Limb (tissue), 2 donors: ENCODE results near the gene PNMA8A.

Experiments used
- DNase-seq, 2 donors: peaks; one replicate each; pipeline ENCODE4 v3.0.0-alpha.2; 2016; ENCODE audit errors: extremely low spot score in 2 of 2

The PNMA8A gene

DNA sequence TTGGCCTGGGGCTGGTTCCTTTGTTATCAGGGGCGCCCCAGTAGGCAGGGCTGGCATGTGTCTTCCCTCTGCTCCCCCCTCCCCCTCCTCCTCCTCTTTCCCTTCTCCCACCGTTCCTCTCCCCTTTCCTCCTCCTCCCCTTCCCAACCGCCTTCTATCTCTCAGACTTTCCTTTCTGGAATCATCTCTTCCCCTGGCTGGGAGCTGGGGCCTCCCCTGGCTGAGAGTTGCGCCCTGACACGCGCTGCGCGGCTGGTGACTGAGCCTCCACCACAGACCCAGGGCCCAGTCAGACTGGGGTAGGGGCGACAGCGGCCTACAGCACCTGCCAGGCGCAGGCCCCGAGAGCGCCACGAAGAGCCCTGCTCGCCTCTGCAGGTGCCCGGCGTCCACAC lies 21.5 kb upstream of the PNMA8A start:
- DNase-seq = no peak

DNA sequence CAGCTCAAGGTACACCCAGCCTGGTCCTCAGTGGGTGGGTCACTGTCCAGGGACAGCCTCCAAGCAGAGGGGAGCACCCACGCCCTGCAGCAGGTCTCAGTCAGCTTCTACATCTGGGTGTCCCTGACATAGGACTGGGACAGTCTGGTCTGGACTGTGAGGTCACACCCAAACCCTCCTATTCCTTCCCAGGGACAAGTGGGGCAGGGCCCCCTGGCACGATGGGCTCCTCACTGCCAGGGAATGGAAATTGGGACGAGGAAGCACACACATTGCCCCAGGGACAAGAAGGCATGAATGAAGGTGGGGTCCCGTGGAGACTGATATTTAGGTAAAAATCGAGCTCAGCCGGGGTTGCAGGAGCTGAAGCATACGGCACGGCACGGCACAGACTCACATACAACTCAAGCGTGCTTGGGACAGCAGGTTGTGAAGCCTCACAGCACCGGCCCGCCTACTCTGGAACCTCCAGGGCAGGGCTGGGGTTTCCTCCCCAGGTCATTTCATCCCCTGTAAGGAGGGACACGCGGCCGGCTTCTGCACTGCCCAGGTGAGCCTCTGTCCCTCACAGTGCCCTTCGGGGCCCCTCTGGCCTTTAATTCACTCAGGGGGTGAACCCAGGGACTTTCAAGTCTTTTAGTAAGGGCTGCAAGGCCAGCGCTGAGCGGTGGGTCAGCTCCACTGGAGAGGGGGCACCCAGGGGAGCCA lies 20.8 kb upstream of the PNMA8A start:
- DNase-seq = no peak

DNA sequence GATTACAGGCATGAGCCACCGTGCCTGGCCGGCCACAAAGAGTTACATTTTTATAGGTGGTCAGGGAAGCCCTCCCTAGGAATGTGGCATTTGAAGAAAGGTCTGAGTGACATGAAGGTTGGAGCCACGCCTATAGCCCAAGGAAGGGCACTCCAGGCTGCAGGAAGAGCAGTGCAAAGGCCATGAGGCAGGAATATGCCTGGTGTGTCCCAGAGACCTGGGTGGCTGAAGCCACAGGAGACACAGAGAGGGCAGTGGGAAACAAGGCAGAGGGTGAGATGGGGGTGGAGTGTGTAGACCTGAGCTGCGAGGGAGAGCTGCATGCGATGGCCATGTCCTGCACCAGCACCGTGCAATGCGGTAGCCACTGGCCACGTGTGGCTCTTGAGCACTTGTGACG lies 19.4 kb upstream of the PNMA8A start:
- DNase-seq = no peak

DNA sequence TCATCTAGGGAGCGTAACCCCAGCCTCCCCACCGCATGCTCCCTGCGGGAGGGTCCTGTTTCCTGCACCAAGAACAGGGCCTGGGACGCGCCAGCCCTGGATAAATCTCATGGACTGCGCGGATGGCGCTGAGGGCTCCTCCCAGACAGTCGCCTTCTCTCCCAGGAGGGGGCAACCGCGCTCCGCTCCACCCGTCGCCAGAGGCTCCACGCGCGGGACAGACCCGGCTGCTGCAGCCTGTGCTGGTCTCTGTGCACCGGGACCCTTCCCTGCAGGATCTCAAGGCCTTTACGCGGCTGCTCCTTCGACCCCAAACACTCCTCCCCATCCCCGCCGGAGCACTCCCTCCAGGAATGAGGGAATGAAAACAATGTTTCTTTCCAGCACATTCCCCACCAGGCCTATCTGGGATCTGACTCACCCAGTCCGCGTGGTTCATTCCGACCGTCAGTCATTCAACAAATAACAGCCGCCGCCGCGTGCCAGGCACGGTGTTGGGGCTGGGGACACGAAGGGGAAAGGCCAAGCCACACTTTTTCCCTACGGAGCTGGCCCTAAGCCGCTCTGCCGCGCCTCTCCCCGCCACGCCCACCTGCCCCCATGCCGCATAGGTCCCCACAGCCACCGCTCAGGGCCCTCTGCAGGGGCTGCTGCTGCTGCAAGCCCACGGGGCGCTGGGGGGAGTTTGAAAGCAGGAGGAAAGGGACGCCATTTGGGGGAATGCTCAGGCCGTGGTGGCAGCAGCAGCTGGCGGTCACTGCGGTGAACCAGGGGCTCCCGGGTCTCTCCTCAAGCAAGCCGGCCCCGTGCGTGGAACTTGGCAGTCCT lies 18.3 kb upstream of the PNMA8A start:
- DNase-seq = no peak

DNA sequence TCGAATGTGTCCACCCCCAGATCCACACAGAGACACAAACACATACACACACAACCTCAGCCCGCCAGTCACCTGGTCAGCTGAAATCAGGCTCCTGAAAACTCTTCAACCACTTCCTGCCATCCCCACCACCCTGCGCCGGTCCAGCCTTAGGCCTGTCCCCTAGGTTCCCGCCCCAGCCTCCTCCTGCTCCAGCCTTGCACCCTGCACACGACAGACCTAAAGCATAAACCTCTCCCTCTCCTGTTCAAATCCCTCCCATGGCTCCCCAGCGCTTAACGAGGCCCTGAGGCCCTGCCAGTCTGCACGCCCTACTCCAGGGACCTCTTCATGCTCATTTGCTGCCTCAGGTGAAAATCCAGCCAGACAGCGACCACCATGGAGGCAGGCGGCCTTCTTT lies 17.2 kb upstream of the PNMA8A start:
- no peak for DNase-seq

DNA sequence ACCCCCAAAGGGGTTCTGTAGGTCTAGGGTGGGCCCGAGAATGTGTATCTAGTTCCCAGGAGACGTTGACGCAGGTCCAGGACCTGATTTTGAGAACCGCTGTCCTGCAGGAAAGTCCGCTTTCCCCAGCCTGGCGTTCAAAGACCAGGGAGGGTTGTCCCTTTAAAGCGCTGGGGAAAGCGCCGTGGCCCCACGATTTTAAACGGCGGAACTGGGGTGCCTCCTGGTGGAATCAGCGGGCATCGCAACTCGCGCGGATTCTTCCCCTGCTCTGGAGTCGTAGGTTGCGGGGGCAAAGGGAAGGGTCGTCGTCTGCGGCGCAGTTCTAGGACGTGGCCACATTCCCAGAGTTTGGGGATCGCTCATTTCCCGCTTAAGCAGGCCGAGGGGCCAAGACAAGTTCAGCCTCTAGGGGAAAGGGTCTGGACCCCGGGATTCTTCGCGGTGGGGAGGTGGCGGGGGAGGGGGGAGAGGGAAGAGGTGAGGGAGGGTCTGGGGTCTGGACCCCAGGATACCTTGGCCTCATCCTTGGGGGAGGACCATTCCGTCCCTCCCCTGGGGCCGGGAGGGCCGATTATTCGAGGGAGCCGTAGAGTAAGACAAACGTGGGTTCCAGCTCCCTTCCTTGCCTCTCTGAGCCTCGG lies 16.6 kb upstream of the PNMA8A start:
- DNase-seq = peak; percentile 84 to 92

DNA sequence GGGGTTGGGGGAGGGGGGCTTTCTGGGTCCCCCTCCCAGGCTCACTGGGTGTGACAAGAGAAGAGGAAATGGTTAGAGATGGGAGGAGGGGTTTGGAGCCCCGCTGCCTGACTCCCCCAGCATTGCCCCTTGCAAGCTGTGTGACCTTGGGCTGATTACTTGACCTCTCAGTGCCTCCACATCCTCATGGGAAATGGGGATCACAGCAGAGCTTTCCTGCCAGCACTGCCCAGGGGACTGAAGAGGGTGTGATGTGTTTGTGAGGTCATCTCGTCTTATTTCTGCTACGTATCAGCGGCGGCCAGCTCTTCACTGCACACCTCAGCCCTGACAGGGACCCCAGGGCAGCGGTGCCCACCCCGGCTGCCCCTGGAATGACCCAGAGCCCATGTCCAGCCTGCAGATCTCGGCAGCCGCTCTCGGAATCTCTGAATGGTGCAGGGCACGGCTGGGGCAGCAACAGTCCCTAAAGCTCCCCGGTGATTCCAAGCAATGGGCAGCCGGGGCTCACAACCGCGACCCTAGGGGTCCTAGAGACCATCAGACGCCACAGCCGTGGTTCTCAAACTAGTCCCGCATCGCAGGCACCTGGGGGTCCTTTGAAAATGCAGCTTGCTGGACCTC lies 15.9 kb upstream of the PNMA8A start:
- no peak for DNase-seq

DNA sequence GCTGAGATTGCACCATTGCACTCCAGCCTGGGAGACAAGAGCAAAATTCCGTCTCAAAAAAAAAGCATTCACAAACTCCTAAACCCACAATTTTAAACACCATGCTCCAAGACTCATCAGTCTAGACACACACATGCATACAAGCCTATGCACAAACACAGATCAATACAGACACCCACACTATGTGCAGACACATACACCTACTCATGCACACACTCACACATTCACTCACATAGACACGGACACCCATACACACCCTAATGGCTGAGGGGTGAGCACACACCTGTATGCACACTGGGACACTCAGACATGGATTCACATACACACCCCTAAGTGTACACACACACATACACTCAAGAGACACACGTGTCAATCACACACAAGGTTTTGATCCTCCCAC lies 15.0 kb upstream of the PNMA8A start:
- no peak for DNase-seq

DNA sequence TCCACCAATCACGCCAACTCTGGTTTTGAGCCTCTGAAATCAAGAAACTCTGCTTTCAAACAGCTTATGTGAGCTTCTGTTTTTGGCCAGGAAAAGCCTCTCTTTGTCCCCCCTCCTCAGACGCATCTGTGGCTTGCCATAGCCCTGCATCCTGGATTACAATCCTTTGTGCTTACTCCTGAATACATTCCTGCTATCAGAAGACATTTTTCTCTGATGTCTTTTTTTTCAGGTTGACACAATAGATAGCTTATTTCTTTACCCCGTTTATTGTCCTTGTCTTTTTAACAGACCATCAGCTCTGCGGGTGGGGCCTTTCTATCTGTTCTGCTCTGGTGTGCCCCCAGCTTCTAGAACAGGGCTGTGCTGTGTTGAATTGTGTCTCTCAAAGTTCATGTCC lies 13.3 kb upstream of the PNMA8A start:
- no peak for DNase-seq

DNA sequence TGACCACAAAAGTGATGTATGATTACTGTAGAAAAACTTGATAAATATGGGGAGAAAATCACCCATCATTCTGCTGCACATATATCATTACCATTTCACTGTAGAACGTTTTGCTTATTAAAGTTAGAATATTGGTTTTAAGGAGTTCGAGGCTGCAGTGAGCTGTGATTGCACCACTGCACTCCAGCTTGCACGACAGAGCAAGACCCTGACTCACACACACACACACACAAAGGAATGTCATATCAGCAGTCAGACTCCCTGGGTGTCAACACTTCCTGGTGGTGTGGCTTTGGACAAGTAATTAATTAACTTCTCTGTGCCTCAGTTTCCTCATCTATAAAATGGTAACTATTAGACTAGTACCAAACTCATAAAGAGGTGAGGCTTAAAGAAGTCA lies 11.3 kb upstream of the PNMA8A start:
- no peak for DNase-seq

DNA sequence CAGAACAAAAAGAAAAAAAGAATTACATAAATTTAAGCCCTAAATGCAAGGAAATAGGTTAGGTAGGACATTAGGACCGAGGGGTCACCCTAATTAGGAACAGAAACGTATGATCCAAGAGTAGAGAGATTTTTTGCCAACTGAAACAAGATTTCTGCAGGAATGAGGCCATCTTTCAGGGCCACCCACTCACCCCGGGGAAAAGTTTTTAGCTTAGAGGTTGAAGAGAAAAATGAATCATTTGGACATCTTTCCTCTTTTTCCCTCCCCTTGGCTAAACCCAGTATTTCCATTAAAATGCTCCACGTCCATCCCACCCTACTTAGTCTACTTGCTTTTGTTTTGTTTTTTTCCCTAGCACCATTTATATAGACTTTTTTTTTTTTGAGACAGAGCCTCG lies 10.6 kb upstream of the PNMA8A start:
- DNase-seq = peak in 1 of 2 donors; percentile 83

DNA sequence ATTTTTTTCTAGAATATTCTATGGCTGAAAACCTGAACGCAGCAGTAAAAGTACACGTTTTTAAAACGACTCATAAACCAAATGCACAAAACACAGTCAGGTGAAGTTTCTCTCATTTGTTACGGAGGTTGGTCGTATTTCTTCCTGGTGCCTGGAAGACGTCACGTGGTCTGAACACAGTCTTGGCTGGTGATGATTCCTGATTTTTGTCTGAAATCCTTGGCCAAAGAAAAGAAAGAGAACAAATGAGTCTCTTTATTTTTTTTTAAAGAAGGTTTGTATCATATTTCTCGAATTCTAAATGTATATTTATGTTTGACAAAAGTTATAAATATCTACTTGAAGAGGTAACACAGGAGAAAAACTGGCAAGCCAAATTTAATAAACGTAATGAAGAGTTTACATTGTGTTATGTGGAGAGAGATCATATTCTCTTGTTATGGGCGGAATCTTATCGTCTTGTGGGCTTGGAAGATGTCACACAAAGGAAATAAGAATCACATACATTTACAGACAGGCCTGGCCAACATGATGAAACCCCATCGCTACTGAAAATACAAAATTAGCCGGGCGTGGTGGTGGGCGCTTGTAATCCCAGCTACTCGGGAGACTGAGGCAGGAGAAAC lies 10.0 kb upstream of the PNMA8A start:
- DNase-seq = peak in 1 of 2 donors; percentile 82

DNA sequence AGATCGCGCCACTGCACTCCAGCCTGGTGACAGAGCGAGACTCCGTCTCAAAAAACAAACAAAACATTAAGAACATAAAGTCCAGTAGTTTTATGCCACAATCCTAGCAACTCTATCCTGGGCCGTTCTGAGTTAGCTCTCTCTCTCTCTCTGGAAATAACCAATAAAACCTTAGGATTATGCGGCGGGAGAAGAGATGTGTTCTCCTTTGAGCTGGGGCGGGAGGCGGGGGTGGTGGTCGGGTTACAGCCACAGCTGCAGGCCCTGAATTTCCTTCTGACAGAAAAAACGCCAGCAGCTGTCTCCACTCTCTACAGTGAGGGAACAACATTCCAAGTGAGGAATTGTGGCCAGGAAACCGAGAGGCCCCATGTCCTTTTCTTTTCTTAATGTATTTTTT lies 9.1 kb upstream of the PNMA8A start:
- peak; percentile 85 to 95 for DNase-seq

DNA sequence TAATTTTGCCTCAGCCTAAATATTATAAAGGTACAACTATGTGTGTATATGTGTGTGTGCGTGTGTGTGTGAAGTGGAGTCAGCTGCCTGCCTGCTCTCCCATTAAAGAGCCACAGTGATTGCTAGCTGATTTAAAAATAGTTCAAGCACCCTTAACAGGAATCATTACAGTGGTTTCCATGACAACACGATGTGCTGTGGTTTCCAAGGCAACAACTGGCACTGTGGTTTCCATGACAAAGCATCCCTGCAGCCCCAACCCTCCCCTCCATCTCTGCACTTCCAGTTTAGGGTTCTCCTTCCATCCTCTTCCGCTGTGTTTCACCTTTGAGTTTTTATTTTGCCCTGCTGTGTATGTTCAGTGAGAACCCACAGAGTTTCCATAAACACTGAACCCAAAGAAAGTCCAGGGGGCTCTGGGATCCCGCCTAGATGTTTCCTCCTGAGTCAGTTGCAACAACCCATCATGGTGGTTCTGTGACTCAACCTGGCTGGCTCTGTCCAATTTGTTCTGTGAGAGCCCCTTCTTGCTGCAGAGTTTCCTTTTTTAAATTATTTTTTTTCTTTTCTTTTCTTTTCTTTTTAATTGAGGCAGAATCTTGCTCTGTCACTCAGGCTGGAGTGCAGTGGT lies 7.1 kb upstream of the PNMA8A start:
- peak; percentile 70 to 72 for DNase-seq

DNA sequence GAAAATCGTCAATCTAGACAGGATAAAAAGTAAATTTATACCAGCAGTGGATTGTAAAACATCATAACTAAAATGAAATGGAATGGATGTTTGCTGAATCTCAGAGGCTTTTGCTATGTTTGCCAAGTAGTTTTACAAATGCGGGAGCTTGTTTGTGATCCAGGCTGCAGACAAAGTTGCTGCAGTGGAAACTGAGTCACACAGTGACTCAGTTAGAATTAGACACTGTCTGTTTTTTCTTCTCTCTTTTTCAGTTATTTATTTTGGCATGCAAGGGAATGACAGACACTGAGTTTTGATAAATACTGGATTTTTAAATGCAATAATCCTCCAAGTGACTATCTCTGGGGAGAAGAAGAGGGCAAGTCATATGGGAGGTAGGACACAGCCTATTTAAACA lies 4.6 kb upstream of the PNMA8A start:
- no peak for DNase-seq

DNA sequence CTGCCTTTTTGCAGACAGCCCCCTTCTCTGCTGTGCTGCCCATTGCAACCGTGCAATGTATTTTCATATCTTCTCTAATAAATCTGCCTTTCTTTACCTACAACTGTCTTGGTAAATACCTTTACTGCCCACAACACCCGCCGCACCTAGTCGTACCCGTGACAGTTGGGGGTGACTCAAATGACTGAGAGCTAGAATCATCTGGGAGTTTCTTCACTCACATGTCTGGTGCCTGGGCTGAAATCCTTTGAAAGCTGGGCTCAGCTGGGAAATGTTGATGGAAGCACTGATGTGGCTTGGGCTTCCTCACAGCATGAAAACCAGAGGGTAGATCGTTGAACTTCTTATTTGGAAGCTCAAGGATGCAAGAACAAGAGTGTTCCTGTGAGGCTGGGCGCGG lies 2.8 kb upstream of the PNMA8A start:
- DNase-seq = no peak

DNA sequence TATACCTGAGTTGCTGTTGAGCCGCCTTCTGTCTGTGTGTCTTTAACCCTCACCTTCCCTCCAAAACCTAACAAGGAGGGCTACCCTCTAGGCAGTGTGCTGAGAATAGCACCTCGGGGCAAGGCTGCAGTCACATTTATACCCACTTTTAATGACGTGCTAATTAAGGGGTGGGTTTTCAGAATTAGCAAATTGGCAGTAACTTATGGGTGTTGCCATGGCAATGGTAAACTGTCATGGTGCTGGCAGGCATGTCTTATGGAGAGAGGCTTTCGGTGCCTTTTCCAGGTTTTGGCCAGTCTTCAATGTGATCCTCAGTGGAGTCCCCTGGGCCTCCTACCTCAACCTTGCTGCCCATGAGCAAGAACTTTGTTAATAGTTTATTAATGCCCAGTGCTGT lies 1.2 kb upstream of the PNMA8A start:
- DNase-seq = no peak

DNA sequence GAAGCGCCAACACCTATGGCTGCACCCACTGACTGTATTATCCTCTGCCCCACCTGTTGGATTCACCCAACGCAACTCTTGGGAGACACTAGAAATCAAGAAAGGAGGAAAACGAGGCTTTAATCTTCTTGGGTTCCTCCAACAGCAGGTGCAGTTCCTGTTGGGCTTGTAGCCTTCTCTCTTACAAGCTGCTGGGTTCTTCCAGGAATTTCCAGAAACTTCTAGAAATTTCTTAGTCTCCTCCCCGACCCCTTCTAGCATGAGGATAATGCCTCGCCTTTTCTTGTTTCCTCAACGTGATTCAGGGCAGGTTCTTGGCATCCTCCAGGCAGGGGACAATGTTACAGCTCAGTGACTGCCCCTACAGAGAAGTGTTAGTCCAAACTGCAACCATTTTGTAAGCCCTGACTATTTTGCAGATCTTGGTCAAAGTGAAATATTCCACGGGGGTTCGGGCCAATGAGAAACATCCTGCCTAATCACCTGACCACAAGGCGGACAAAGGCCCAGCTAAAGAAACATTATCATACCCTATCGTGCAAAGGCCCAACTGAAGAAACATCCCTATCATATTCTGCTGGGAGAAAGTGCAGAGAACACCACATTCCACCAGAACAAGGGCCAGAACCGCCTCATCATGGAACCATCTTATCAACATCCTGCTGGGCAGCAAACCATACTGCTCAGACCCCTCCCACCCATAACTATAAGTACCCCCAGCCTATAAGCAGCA lies 614 bp upstream of the PNMA8A start:
- no peak for DNase-seq

DNA sequence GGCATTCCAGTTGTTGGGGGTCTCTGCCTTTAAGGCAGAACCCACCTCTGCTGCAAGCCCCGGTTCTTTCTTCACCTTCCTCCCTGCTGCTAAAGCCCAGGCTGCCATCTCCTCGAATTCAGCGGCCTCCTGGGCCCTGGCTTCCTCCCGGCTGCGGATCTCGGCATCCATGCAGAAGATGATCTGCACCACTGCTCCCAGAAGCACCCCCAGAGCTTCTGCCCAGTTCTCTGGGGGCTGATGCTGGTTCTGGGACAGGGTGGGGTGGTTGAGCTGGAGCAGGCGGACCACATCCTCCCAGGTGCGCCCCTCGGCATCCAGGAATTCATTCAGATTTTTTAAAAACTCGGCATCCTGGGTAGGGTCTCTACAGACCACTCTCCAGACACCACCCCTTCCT lies 987 bp downstream of the PNMA8A start:
- no peak for DNase-seq

DNA sequence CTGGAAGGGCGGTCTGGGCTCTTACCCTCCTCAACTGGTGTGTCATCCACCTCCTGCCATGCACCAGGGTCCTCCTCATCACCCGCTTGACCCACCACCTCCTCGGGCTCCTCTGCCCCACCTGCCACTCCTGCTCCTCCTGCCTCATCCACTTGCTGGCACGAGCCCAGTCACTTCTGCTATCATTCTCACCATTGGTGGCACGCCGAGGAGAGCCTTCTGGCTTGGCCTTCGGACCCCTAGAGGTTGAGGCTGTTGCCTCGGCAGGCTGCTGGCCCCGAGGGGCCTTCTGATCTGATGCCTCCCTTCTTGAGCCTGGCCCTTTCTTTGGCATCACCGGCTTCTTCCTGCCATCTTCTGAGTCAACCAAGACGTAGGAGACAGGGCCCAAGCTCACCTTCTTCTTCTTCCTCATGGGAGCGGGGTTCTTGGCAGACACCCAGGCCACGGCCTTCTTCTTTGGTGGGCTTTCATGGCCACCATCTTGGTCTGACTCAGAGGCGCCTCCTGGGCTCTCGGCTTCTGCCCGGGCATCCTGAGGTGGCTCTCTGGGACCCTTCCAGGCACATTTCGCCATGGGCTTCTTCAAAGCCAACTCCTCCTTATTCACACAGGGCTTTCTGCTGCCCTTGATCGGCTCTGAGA lies 1.7 kb downstream of the PNMA8A start:
- DNase-seq = no peak
